ENCODE data around the gene COMMD4. TPM values are rescaled to one million over a fixed set of nuclear protein-coding genes. Genes with fewer than 3 reads are reported as not detected.
"Not testable (repeated sequence)": the region's sequence is repeated elsewhere in the genome, so short reads cannot be mapped to it uniquely, and the experiment has no call there.

COMMD4 gene
- 10 to 100 TPM; 87.8 to 91.0 TPM for total RNA-seq

DNA sequence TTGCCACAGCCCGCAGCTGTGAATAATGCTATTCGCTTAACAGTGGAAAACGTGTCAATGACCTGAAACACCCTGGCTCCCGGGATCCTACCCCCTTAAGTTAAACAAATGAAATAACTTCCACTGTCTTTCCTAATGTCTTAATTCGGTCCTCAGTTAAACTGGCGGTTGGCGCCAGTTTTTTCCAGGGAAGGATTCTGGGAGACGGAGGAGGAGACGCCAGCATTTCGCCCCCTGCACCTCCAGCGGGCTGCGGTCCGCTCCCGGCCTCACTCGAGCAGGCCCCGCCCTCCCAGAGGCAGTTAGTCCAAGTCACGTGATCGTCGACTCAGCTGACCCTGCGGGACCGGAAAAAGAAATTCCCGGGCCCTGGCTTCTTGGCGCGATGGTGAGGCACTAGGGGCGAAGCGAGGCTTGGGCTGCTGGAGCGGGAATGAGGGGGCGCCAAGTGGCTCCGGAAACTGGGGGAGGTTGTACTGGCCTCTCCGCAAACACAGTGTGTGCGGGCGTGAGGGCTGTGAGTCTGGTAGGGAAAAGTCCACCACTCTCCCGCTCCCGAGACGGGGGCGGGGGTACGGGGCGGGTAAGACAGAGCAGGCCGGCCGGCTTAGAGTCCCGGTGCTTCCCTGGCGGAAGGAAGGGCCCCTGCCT lies at the start of gene COMMD4:
COMMD4 (plus strand) TSS at position 359 of the 651 bp plus-strand sequence; CDS start at position 386, 27 bp downstream.
- peaks cover 26% of the 10 kb centered on the region for H3K4me1 Mint-ChIP-seq
- H3K27ac Mint-ChIP-seq = peak within 1 kb of the TSS; percentile 80
- no peaks in the 10 kb centered on the region for H3K9me3 Mint-ChIP-seq
- ChIA-PET POLR2A (interaction anchor here (0.7 to 3.4 kb wide), 6 partner anchors 10 to 304 kb away, joined by 3 to 23 read pairs (median 4); partner anchors contain the start of genes IMP3, MAN2C1 and NEIL1), CTCF (interaction anchor here (1.0 to 3.2 kb wide), 2 partner anchors 32 to 33 kb away, joined by 3 to 25 read pairs; partner anchors contain the start of gene MAN2C1)
- peaks cover 9% of the 10 kb centered on the region for H3K36me3 Mint-ChIP-seq (ENCODE audit: low read depth)
- peaks cover 3% of the 10 kb centered on the region for H3K27me3 Mint-ChIP-seq
- peak within 1 kb of the TSS; percentile 93 for H3K4me3 Mint-ChIP-seq
- peak; percentile 88 for DNase-seq

GRCh38 chr15:75293660-75294059 lies 42.2 kb upstream of the COMMD4 start:
- H3K27ac Mint-ChIP-seq; POLR2A ChIA-PET; CTCF ChIA-PET; H3K9me3 Mint-ChIP-seq; H3K36me3 Mint-ChIP-seq (ENCODE audit: low read depth); DNase-seq; H3K4me3 Mint-ChIP-seq; H3K4me1 Mint-ChIP-seq; H3K27me3 Mint-ChIP-seq: not testable (repeated sequence)

GRCh38 chr15:75298541-75299310 lies 37.1 kb upstream of the COMMD4 start:
- DNase-seq; H3K9me3 Mint-ChIP-seq; POLR2A ChIA-PET; H3K4me1 Mint-ChIP-seq; H3K27ac Mint-ChIP-seq; H3K4me3 Mint-ChIP-seq; H3K36me3 Mint-ChIP-seq (ENCODE audit: low read depth): not testable (repeated sequence)
- H3K27me3 Mint-ChIP-seq = peaks cover 11% of the 10 kb centered on the region
- CTCF ChIA-PET = interaction anchor here (1.2 kb wide), 1 partner anchor 274 kb away, joined by 5 read pairs; no protein-coding TSS in a partner anchor

DNA sequence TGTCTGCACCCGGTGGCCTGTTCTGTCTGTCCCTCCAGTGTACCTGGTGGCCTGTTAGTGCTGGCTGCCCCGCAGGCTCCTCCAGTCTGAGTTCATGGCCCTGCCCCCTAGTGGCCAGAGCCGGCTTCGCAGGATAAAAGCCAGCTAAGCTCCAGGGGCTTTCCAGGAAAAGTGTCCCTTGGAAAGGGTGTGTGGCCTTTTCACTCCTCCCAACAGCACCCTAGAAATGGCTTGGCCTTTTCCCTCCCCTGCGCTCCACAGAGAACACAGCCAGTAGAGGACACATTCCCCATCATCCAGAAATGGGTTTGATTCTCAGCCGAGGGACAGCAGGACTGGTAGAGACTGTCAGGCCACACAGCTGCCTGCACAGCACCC lies 36.6 kb upstream of the COMMD4 start:
- CTCF ChIA-PET; H3K36me3 Mint-ChIP-seq (ENCODE audit: low read depth); H3K4me3 Mint-ChIP-seq; H3K9me3 Mint-ChIP-seq; H3K27ac Mint-ChIP-seq; H3K4me1 Mint-ChIP-seq: not testable (repeated sequence)
- peak; percentile 69 for DNase-seq
- H3K27me3 Mint-ChIP-seq = peaks cover 17% of the 10 kb centered on the region
- POLR2A ChIA-PET = interaction anchor here (1.4 kb wide), 1 partner anchor 276 kb away, joined by 3 read pairs; no protein-coding TSS in a partner anchor

GRCh38 chr15:75300026-75300425 lies 35.8 kb upstream of the COMMD4 start:
- POLR2A ChIA-PET = interaction anchor here (1.4 kb wide), 1 partner anchor 277 kb away, joined by 3 read pairs; no protein-coding TSS in a partner anchor
- DNase-seq; H3K4me1 Mint-ChIP-seq; H3K27ac Mint-ChIP-seq; H3K36me3 Mint-ChIP-seq (ENCODE audit: low read depth); CTCF ChIA-PET; H3K4me3 Mint-ChIP-seq; H3K9me3 Mint-ChIP-seq: not testable (repeated sequence)
- peaks cover 24% of the 10 kb centered on the region for H3K27me3 Mint-ChIP-seq

DNA sequence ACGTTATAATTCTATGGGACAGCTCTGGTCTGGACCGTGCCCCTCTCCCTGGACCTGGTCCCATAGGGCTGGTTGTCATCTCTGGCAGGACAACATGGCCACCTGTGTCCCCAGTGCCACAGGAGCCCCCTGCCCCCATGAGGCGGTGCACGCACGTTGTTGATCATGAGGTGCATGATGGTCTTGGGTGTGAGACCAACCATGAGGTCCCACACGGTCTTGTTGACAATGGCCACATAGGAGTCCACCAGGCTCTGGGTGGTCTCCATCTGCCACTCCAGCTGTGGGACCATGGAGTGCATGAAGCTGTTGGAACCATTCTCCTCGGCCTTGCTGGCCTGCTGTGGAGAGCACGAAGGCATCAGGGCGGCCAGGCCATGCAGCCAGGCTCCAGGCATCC lies 33.5 kb upstream of the COMMD4 start:
- Mint-ChIP-seq H3K9me3 (no peaks in the 10 kb centered on the region), H3K36me3 (ENCODE audit: low read depth) (no peaks in the 10 kb centered on the region), H3K27me3 (peaks cover 38% of the 10 kb centered on the region), H3K4me1 (peaks cover 9% of the 10 kb centered on the region), H3K27ac (no peak overlapping the region), H3K4me3 (no peak overlapping the region)
- no peak for DNase-seq
- CTCF ChIA-PET = no interaction called here
- POLR2A ChIA-PET = no interaction called here

DNA sequence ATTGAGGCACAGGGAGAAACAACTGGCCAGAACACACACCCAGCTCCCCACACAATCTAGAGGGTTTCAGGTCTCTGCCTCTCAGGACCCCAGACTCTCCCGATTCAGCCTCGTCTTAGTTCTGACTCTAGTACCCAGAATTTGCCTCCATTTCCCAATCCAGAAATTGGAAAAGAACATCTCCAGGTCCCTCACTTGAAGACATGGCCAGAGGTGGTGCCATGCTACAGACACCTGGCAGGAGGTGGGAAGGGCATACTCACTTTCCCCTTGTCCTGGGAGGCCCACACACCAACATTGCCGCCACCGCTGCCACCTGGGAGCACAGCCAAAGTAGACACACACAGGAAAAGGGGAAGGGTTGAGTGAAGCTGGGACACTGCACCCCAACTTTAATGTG lies 33.1 kb upstream of the COMMD4 start:
- H3K4me1 Mint-ChIP-seq; H3K4me3 Mint-ChIP-seq; DNase-seq; H3K36me3 Mint-ChIP-seq (ENCODE audit: low read depth); CTCF ChIA-PET; H3K9me3 Mint-ChIP-seq; POLR2A ChIA-PET; H3K27ac Mint-ChIP-seq: not testable (repeated sequence)
- peaks cover 41% of the 10 kb centered on the region for H3K27me3 Mint-ChIP-seq

- ChIA-PET CTCF (no interaction called here), POLR2A (no interaction called here)
- H3K9me3 Mint-ChIP-seq = no peaks in the 10 kb centered on the region
- peaks cover 59% of the 10 kb centered on the region for H3K27me3 Mint-ChIP-seq
- no peak overlapping the region for H3K4me3 Mint-ChIP-seq
- DNase-seq = no peak
- H3K4me1 Mint-ChIP-seq = peaks cover 17% of the 10 kb centered on the region
- H3K27ac Mint-ChIP-seq = no peak overlapping the region
- no peaks in the 10 kb centered on the region for H3K36me3 Mint-ChIP-seq (ENCODE audit: low read depth)
Measured at GRCh38 chr15:75306188-75306587, 29.7 kb upstream of the COMMD4 start.

DNA sequence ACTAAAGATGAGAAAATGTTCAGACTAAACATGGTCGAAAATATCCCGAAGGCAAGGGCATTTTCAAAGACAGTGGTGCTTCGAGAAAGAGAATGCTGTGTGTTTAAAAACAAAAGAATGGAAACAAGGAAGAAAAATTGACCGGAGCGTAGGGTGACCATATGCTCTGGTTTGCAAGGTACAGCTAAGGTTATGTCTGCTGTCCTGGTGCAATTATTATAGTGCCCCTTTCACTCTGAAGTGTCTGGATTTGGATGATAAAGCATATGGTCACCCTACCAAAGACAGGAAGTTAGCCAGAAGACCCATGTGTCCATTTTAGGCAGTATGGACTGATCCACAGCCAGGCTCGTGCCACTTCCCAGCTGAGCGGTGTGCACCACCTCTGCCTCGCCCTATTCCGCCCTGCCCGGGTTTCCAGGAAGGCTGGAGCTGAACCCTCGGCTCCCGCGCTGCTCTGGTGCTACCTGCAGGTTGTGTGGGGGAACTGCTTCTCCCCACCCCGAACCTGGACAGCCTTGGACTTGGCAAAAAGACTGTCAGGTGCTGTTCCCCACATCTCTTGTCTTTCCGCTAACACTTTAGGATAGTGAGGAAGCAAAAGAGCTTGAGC lies 28.0 kb upstream of the COMMD4 start:
- no peak overlapping the region for H3K27ac Mint-ChIP-seq
- peaks cover 27% of the 10 kb centered on the region for H3K4me1 Mint-ChIP-seq
- H3K9me3 Mint-ChIP-seq = no peaks in the 10 kb centered on the region
- peaks cover 62% of the 10 kb centered on the region for H3K27me3 Mint-ChIP-seq
- H3K4me3 Mint-ChIP-seq = no peak overlapping the region
- POLR2A ChIA-PET = interaction anchor here (0.9 kb wide), 1 partner anchor 279 kb away, joined by 3 read pairs; no protein-coding TSS in a partner anchor
- CTCF ChIA-PET = interaction anchor here (0.7 to 1.2 kb wide), 4 partner anchors 279 to 372 kb away, joined by 3 read pairs; no protein-coding TSS in a partner anchor
- DNase-seq = peak; percentile 28
- peaks cover 3% of the 10 kb centered on the region for H3K36me3 Mint-ChIP-seq (ENCODE audit: low read depth)

DNA sequence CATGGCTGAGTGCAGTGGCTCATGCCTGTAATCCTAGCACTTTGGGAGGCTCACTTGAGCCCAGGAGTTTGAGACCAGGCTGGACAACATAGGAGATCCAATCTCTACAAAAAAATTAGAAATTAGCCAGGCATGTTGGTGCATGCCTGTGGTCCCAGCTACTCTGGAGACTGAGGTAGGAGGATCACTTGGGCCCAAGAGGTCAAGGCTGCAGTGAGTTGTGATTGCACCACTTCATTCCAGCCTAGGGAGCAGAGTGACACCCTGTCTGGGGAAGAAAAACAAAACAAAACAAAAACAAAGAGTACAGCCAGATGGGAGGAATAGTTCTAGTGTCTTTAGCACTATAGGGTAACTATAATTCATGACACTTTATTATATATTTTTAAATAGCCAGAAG lies 26.2 kb upstream of the COMMD4 start:
- CTCF ChIA-PET = no interaction called here
- DNase-seq = no peak
- Mint-ChIP-seq H3K4me3 (no peak overlapping the region), H3K36me3 (ENCODE audit: low read depth) (peaks cover 3% of the 10 kb centered on the region), H3K27me3 (peaks cover 49% of the 10 kb centered on the region), H3K4me1 (peaks cover 25% of the 10 kb centered on the region), H3K27ac (no peak overlapping the region), H3K9me3 (no peaks in the 10 kb centered on the region)
- POLR2A ChIA-PET = no interaction called here

- H3K4me3 Mint-ChIP-seq; CTCF ChIA-PET; H3K9me3 Mint-ChIP-seq; H3K27ac Mint-ChIP-seq; DNase-seq; H3K36me3 Mint-ChIP-seq (ENCODE audit: low read depth); POLR2A ChIA-PET: not testable (repeated sequence)
- Mint-ChIP-seq H3K27me3 (peaks cover 27% of the 10 kb centered on the region), H3K4me1 (peaks cover 25% of the 10 kb centered on the region)
Measured at GRCh38 chr15:75312548-75312947, 23.3 kb upstream of the COMMD4 start.

DNA sequence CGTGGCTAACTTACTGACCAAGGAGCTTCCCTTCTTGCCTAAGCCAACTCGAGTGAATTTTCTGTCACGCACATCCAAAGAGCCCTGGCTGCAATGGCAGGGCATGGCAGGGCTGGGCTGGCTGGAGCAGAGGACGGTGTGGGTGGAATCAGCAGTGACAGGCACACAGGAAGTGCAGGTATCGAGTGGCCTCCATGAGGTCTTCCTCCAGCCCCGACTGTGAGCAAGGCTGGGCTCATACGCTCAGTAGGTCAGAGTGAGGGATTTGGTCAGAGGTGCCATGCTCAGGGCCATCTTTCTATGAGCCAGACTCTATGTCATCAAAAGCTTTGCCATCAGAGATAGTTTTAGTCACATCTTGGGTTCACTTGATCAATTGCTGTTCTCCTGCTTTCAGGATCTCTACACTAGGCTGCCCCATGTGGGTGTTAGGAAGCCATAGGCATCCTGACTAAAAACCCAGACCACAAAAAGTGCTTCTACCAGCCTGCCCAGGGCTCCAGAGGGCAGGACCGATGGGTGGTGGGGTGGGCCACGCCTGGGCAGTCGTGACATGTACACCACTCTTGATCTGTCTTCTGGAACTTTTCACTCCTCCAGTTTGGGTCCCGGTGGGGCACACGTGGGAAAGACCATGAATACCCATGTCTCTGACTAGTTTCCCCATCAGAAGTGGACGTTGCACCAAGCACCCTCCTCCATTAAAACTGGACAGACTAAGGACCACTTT lies 22.6 kb upstream of the COMMD4 start:
- Mint-ChIP-seq H3K27ac (no peak overlapping the region), H3K4me3 (no peak overlapping the region), H3K36me3 (ENCODE audit: low read depth) (peaks cover 3% of the 10 kb centered on the region), H3K9me3 (no peaks in the 10 kb centered on the region), H3K4me1 (peaks cover 21% of the 10 kb centered on the region), H3K27me3 (peaks cover 21% of the 10 kb centered on the region)
- POLR2A ChIA-PET = no interaction called here
- DNase-seq = no peak
- CTCF ChIA-PET = no interaction called here
